ENCODE measurements around the gene DISC1. TPM values are rescaled to one million over a fixed set of nuclear protein-coding genes. Genes with fewer than 3 reads are reported as not detected.
"Not testable (repeated sequence)": the region's sequence is repeated elsewhere in the genome, so short reads cannot be mapped to it uniquely, and the experiment has no call there.

DISC1 gene
- total RNA-seq, 2 donors from 2014 or later: 6.7 to 9.3 TPM

DNA sequence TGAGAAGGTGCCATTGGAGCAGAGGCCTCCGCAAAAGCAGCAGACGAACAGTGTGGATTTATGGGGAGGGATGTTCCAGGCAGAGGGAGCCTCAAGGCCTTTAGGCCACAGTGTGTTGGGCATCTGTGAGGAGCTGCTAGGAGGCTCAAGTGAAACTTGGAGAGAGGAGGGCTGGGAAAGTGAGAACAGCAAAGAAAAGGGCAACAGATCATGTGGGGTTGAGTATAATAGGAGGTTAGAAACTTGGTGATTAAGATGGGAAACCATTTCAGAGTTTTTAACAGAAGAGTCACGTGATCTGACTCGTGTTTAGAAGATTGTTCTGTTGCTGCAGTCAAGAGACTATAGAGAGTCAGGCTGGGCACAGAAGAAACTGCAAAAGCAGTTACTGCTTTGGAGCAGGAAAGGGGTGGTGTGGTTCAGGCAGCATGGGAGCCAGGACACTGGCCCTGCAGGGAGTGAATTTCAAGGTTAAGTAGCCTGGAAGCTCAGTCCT, 277.0 kb downstream of the DISC1 start:
- no peak for TF ChIP-seq POLR2A (IDR thresholded peaks at IDR 0.05)
- no peak for TF ChIP-seq CTCF (IDR thresholded peaks at IDR 0.05)
- no peak for TF ChIP-seq POLR2AphosphoS5 (IDR thresholded peaks at IDR 0.05)
- H3K4me3 ChIP-seq: no peak overlapping the region
- H3K9me3 ChIP-seq: no peaks in the 10 kb centered on the region
- no peaks in the 10 kb centered on the region for H3K4me1 ChIP-seq (replicated peaks)
- H3K27me3 ChIP-seq (replicated peaks; ENCODE audit: insufficient read depth): no peaks in the 10 kb centered on the region
- intact Hi-C loops (cut with DNase I): no loop called here
- 92% methylated on average over 4 of the region's 4 CpGs for WGBS
- no peak for DNase-seq (ENCODE audit: low spot score)
- no peaks in the 10 kb centered on the region for H3K36me3 ChIP-seq
- no peak overlapping the region for H3K27ac ChIP-seq

DNA sequence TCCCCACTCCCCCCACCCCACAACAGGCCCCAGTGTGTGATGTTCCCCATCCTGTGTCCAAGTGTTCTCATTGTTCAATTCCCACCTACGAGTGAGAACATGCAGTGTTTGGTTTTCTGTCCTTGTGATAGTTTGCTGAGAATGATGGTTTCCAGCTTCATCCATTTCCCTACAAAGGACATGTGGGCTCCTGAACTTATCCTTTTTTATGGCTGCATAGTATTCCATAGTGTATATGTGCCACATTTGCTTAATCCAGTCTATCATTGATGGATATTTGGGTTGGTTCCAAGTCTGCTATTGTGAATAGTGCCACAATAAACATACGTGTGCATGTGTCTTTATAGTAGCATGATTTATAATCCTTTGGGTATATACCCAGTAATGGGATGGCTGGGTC, 280.7 kb downstream of the DISC1 start:
- intact Hi-C loops (cut with DNase I); H3K36me3 ChIP-seq; H3K9me3 ChIP-seq; H3K27ac ChIP-seq; H3K4me1 ChIP-seq (replicated peaks); H3K4me3 ChIP-seq; H3K27me3 ChIP-seq (replicated peaks; ENCODE audit: insufficient read depth); DNase-seq (ENCODE audit: low spot score): not testable (repeated sequence)
- WGBS: 92% methylated on average over 2 of the region's 2 CpGs

GRCh38 chr1:231913493-231913892, 286.9 kb downstream of the DISC1 start:
- H3K4me3 ChIP-seq: no peak overlapping the region
- no peaks in the 10 kb centered on the region for H3K27me3 ChIP-seq (replicated peaks; ENCODE audit: insufficient read depth)
- WGBS: 94% methylated on average over 7 of the region's 7 CpGs
- TF ChIP-seq CTCF (IDR thresholded peaks at IDR 0.05) (no peak), POLR2A (IDR thresholded peaks at IDR 0.05) (no peak), POLR2AphosphoS5 (IDR thresholded peaks at IDR 0.05) (no peak)
- no peaks in the 10 kb centered on the region for H3K9me3 ChIP-seq
- H3K4me1 ChIP-seq (replicated peaks): no peaks in the 10 kb centered on the region
- DNase-seq (ENCODE audit: low spot score): no peak
- intact Hi-C loops (cut with DNase I): no loop called here
- no peaks in the 10 kb centered on the region for H3K36me3 ChIP-seq
- H3K27ac ChIP-seq: no peak overlapping the region

GRCh38 chr1:231918239-231919015, 291.8 kb downstream of the DISC1 start:
- intact Hi-C loops (cut with DNase I): no loop called here
- no peak overlapping the region for H3K27ac ChIP-seq
- WGBS: 69% methylated on average over 6 of the region's 6 CpGs

More at GRCh38 chr1:231918239-231919015, 291.8 kb downstream of the DISC1 start:
- Histone ChIP-seq H3K36me3 (no peaks in the 10 kb centered on the region), H3K9me3 (no peaks in the 10 kb centered on the region), H3K27me3 (replicated peaks; ENCODE audit: insufficient read depth) (no peaks in the 10 kb centered on the region), H3K4me1 (replicated peaks) (no peaks in the 10 kb centered on the region), H3K4me3 (no peak overlapping the region)
- no peak for DNase-seq (ENCODE audit: low spot score)
- TF ChIP-seq POLR2A (IDR thresholded peaks at IDR 0.05): no peak
- no peak for TF ChIP-seq CTCF (IDR thresholded peaks at IDR 0.05)
- no peak for TF ChIP-seq POLR2AphosphoS5 (IDR thresholded peaks at IDR 0.05)
